H1 (cell line): Measurements from ENCODE around the gene DBNDD1. TPM values are rescaled to one million over a fixed set of nuclear protein-coding genes. Genes with fewer than 3 reads are reported as not detected.

Experiments
- NANOG ChIP-seq: IDR thresholded peaks from 2 replicates; pipeline ENCODE4 v1.6.1; 2011; ENCODE audit warnings: low read length, low read depth, mild to moderate bottlenecking, inconsistent platforms; ENCODE audit not compliant: insufficient read depth, poor library complexity, severe bottlenecking
- TAF1 ChIP-seq: IDR thresholded peaks from 2 replicates; pipeline ENCODE4 v1.6.1; 2011; ENCODE audit warnings: mild to moderate bottlenecking, low read depth, low read length
- TCF12 ChIP-seq: IDR thresholded peaks from 2 replicates; pipeline ENCODE4 v1.6.1; 2011; ENCODE audit warnings: low read depth, mild to moderate bottlenecking, low read length
- polyA plus RNA-seq, 7 experiments: library from polyadenylated mRNA; depleted of rRNA in 3 of 7; stranded (reverse) in 5 of 7; unstranded in 2 of 7; fragments of >200 nt in 5 of 7; fragments of 200-250 nt in 2 of 7; gene quantifications; 1 replicate in 5 of 7; 2 replicates in 1 of 7; 4 replicates in 1 of 7; pipeline versions ENCODE4 v1.2.1 to v1.2.3, GENCODE V29; 2011 to 2013; ENCODE audit warnings: missing spikeins in 2 of 7, mixed read lengths in 2 of 7
- total RNA-seq: library from RNA; stranded (reverse); fragmentation: NEBNext Ultra II Directional; extraction: Animal tissue kit (Norgen Biotek cat#: 25700); gene quantifications from 2 replicates; pipeline ENCODE4 v1.2.1, GENCODE V29; 2021

The DBNDD1 gene
- total and polyA plus RNA-seq, 2 of the 8 experiments (the other 6 are each of a cell fraction or from before 2014, with no cell fraction given), result 69.9 to 92.6 TPM

- TF ChIP-seq NANOG (no peak), TCF12 (no peak), TAF1 (no peak)
Measured at GRCh38 chr16:89985219-89985618, 34.0 kb downstream of the DBNDD1 start (continued).
